ENCODE data around the gene R3HDM4. TPM values are rescaled to one million over a fixed set of nuclear protein-coding genes. Genes with fewer than 3 reads are reported as not detected.
A peak's percentile ranks its signal among the peaks of the same experiment; 100 is the strongest.

R3HDM4 gene
- total and polyA plus RNA-seq, 10 of the 15 experiments (the other 5 are each of a cell fraction or from before 2014, with no cell fraction given) = 1.3 to 65.8 (median 27.7) TPM

DNA sequence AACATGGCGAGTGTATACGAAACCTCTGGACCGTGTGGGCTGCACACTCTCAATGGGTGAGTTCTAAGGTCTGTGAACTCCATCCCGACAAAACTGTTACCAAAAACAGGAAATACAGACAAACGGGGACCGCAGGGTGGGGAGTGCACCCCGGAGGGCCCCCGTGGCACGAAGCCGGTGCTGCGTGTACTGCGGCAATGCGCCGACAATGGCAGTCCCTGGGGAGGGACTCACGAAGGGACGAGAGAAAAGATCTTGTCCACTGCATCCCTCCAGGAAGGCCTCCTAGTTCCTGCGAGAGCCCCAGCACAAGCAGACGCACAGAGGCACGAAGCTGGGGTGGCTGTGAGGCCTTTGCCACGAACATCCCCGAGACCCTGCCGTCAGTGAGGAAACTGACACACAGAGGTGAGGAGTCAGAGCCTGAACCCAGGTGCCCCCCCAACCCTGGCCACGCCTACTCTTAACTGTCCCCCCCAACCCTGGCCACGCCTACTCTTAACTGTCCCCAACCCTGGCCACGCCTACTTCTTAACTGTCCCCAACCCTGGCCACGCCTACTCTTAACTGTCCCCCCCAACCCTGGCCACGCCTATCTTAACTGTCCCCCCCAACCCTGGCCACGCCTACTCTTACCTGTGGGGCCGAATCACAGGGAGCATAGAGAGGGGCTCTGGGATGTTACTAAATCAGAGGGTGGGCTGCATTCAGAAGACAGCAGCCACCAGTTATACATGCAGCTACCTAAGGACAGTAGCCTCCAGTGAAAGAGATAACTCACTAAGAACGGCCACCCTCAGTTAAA lies 24.2 kb downstream of the R3HDM4 start:
- Histone ChIP-seq H3K4me3 (no peak overlapping the region), H3K4me1 (ENCODE audit: control insufficient read depth, insufficient read depth, low read length) (no peaks in the 10 kb centered on the region), H2AFZ (ENCODE audit: control insufficient read depth, low read depth, low read length) (no peak overlapping the region), H3K4me2 (ENCODE audit: control insufficient read depth, insufficient read depth) (no peak overlapping the region), H4K20me1 (ENCODE audit: control insufficient read depth, insufficient read depth) (no peaks in the 10 kb centered on the region), H3K27ac (ENCODE audit: control insufficient read depth, insufficient read depth) (no peak overlapping the region), H3K27me3 (replicated peaks in 1 of 2; ENCODE audit: control insufficient read depth in 2 of 2, insufficient read depth in 2 of 2, low read length in 1 of 2) (no peaks in the 10 kb centered on the region), H3K36me3 (ENCODE audit: control insufficient read depth in 2 of 2, insufficient read depth in 2 of 2, low read length in 1 of 2) (peaks cover 0 to 3% of the 10 kb centered on the region in 2 experiments; a peak in 3 of 4 replicates), H3K79me2 (ENCODE audit: control insufficient read depth, insufficient read depth, low read length) (peaks cover 7% of the 10 kb centered on the region), H3K9ac (ENCODE audit: control insufficient read depth, insufficient read depth, low read length) (no peak overlapping the region), H3K9me3 (replicated peaks; ENCODE audit: control insufficient read depth, insufficient read depth, low read length) (no peaks in the 10 kb centered on the region)
- DNase-seq (ENCODE audit: low read depth, low spot score) = no peak
- ChIA-PET RAD21 (ENCODE audit: unreplicated experiment) (no interaction called here), SMC1A (ENCODE audit: uncharacterized antibody, unreplicated experiment) (no interaction called here), CTCF (no interaction called here), POLR2A (interaction anchor here (1.0 kb wide), 1 partner anchor 12 kb away, joined by 3 read pairs; no protein-coding TSS in a partner anchor)
- no peak for TF ChIP-seq RAD21 (IDR thresholded peaks at IDR 0.05; ENCODE audit: insufficient read depth, low read depth, low read length)
- peak; percentile 4; the same call in 1 of the 2 replicates for TF ChIP-seq POLR2A (IDR thresholded peaks at IDR 0.05; ENCODE audit: low read depth, low read length)
- WGBS (ENCODE audit: insufficient coverage, insufficient replicate concordance, low lambda C conversion rate, missing lambda C conversion rate) = 88% methylated on average over 27 of the region's 30 CpGs
- no peak for ATAC-seq
- intact Hi-C loops (cut with micrococcal nuclease; ENCODE audit: unreplicated experiment) = no loop called here
- no TSS peak for BruUV-seq (replicated peaks)
- in situ Hi-C loops (cut with MboI) = no loop called here
- no peak for FAIRE-seq

GRCh38 chr19:887599-887998 lies 25.4 kb downstream of the R3HDM4 start:
- RAD21 ChIA-PET (ENCODE audit: unreplicated experiment) = no interaction called here
- H3K27ac ChIP-seq (ENCODE audit: control insufficient read depth, insufficient read depth) = no peak overlapping the region
- H3K79me2 ChIP-seq (ENCODE audit: control insufficient read depth, insufficient read depth, low read length) = peaks cover 7% of the 10 kb centered on the region
- no peak for ATAC-seq
- in situ Hi-C loops (cut with MboI) (no loop called here), intact Hi-C loops (cut with micrococcal nuclease; ENCODE audit: unreplicated experiment) (no loop called here)
- H3K27me3 ChIP-seq (replicated peaks in 1 of 2; ENCODE audit: control insufficient read depth in 2 of 2, insufficient read depth in 2 of 2, low read length in 1 of 2) = no peaks in the 10 kb centered on the region
- FAIRE-seq = no peak
- no peak for DNase-seq (ENCODE audit: low read depth, low spot score)
- H3K9me3 ChIP-seq (replicated peaks; ENCODE audit: control insufficient read depth, insufficient read depth, low read length) = no peaks in the 10 kb centered on the region
- H3K4me2 ChIP-seq (ENCODE audit: control insufficient read depth, insufficient read depth) = no peak overlapping the region
- no peaks in the 10 kb centered on the region for H3K4me1 ChIP-seq (ENCODE audit: control insufficient read depth, insufficient read depth, low read length)
- SMC1A ChIA-PET (ENCODE audit: uncharacterized antibody, unreplicated experiment) = no interaction called here
- H3K9ac ChIP-seq (ENCODE audit: control insufficient read depth, insufficient read depth, low read length) = no peak overlapping the region
- H2AFZ ChIP-seq (ENCODE audit: control insufficient read depth, low read depth, low read length) = no peak overlapping the region
- CTCF ChIA-PET = no interaction called here
- TF ChIP-seq NFIC (IDR thresholded peaks at IDR 0.05; ENCODE audit: low read depth, low read length) (no peak), PAX5 (IDR thresholded peaks at IDR 0.05; ENCODE audit: borderline replicate concordance, low read depth, low read length) (no peak), RBBP5 (conservative IDR thresholded peaks at IDR 0.05) (no peak), BRCA1 (IDR thresholded peaks at IDR 0.05; ENCODE audit: low read depth, low read length) (no peak), KDM1A (IDR thresholded peaks at IDR 0.05; ENCODE audit: borderline replicate concordance) (no peak), NR2C1 (IDR thresholded peaks at IDR 0.05) (no peak), CEBPZ (IDR thresholded peaks at IDR 0.05; ENCODE audit: low read depth, low read length) (no peak)
- WGBS (ENCODE audit: insufficient coverage, insufficient replicate concordance, low lambda C conversion rate, missing lambda C conversion rate) = 97% methylated on average over 9 of the region's 10 CpGs
- H4K20me1 ChIP-seq (ENCODE audit: control insufficient read depth, insufficient read depth) = no peaks in the 10 kb centered on the region
- BruUV-seq (replicated peaks) = no TSS peak
- H3K4me3 ChIP-seq = no peak overlapping the region
- H3K36me3 ChIP-seq (ENCODE audit: control insufficient read depth in 2 of 2, insufficient read depth in 2 of 2, low read length in 1 of 2) = peaks cover 0 to 3% of the 10 kb centered on the region in 2 experiments; a peak in 3 of 4 replicates
- POLR2A ChIA-PET = no interaction called here

All from GM12878 (cell line).